NT2/D1 (cell line): ENCODE data around the gene RRAGC.
"Not testable (repeated sequence)": the region's sequence is repeated elsewhere in the genome, so short reads cannot be mapped to it uniquely, and the experiment has no call there.

Source experiments
- DNase-seq: peaks from one replicate; pipeline ENCODE4 v3.0.0-alpha.2; 2011; ENCODE audit warnings: low read depth, low spot score
- H3K27me3 ChIP-seq: 2 replicates; pipeline ENCODE4 v1.6.0; 2011; ENCODE audit warnings: mild to moderate bottlenecking; ENCODE audit not compliant: insufficient read length, insufficient read depth
- H3K36me3 ChIP-seq: 2 replicates; pipeline ENCODE4 v1.6.1; 2011; ENCODE audit warnings: mild to moderate bottlenecking, low read length, mixed read lengths; ENCODE audit not compliant: insufficient read depth, insufficient read length
- H3K4me1 ChIP-seq: 2 replicates; pipeline ENCODE4 v1.5.1; 2011; ENCODE audit not compliant: insufficient read depth, insufficient read length
- H3K4me3 ChIP-seq: 2 replicates; pipeline ENCODE4 v1.5.1; 2011; ENCODE audit warnings: low read depth; ENCODE audit not compliant: insufficient read length
- H3K9ac ChIP-seq: 2 replicates; pipeline ENCODE4 v1.6.0; 2011; ENCODE audit warnings: low read depth; ENCODE audit not compliant: insufficient read length
- H3K9me3 ChIP-seq: 2 replicates; pipeline ENCODE4 v1.5.1; 2011; ENCODE audit warnings: mild to moderate bottlenecking, low read length; ENCODE audit not compliant: insufficient read depth
- SUZ12 ChIP-seq: IDR thresholded peaks from 2 replicates; pipeline ENCODE4 v1.6.1; 2011; ENCODE audit not compliant: insufficient read length, insufficient read depth; ENCODE audit errors: extremely low read depth
- YY1 ChIP-seq: IDR thresholded peaks from 2 replicates; pipeline ENCODE4 v1.6.1; 2011; ENCODE audit not compliant: insufficient read length, insufficient read depth
- ZNF274 ChIP-seq: IDR thresholded peaks from 2 replicates; pipeline ENCODE4 v1.6.1; 2011; ENCODE audit warnings: mild to moderate bottlenecking, low read depth, low read length

RRAGC gene

GRCh38 chr1:38848071-38848470, 11.5 kb downstream of the RRAGC start:
- no peak for DNase-seq
- H3K4me1 ChIP-seq = no peaks in the 10 kb centered on the region
- no peaks in the 10 kb centered on the region for H3K9me3 ChIP-seq
- H3K9ac ChIP-seq = no peak overlapping the region
- no peaks in the 10 kb centered on the region for H3K27me3 ChIP-seq
- no peak overlapping the region for H3K4me3 ChIP-seq
- H3K36me3 ChIP-seq = peaks cover 60% of the 10 kb centered on the region
- TF ChIP-seq SUZ12 (no peak), YY1 (no peak), ZNF274 (no peak)

- Histone ChIP-seq H3K9me3 (no peaks in the 10 kb centered on the region), H3K9ac (no peak overlapping the region), H3K27me3 (no peaks in the 10 kb centered on the region), H3K36me3 (peaks cover 56% of the 10 kb centered on the region), H3K4me3 (no peak overlapping the region), H3K4me1 (no peaks in the 10 kb centered on the region)
- no peak for DNase-seq
- TF ChIP-seq ZNF274 = no peak
- TF ChIP-seq YY1 = no peak
- no peak for TF ChIP-seq SUZ12
These were observed 13.4 kb downstream of the RRAGC start for GRCh38 chr1:38846210-38846609.

GRCh38 chr1:38845088-38845487, 14.5 kb downstream of the RRAGC start:
- not testable (repeated sequence) for H3K9me3 ChIP-seq, DNase-seq, H3K4me3 ChIP-seq, H3K4me1 ChIP-seq, H3K27me3 ChIP-seq, H3K9ac ChIP-seq
- peaks cover 52% of the 10 kb centered on the region for H3K36me3 ChIP-seq

- H3K36me3 ChIP-seq = peaks cover 43% of the 10 kb centered on the region
- H3K27me3 ChIP-seq = no peaks in the 10 kb centered on the region
- no peaks in the 10 kb centered on the region for H3K4me1 ChIP-seq
- no peak for DNase-seq
- TF ChIP-seq YY1 = no peak
- TF ChIP-seq SUZ12 = no peak
- no peak for TF ChIP-seq ZNF274
- H3K4me3 ChIP-seq = no peak overlapping the region
- no peaks in the 10 kb centered on the region for H3K9me3 ChIP-seq
- no peak overlapping the region for H3K9ac ChIP-seq
These were observed 19.3 kb downstream of the RRAGC start for GRCh38 chr1:38840281-38840680.

- H3K4me1 ChIP-seq = no peaks in the 10 kb centered on the region
- no peak for DNase-seq
- no peaks in the 10 kb centered on the region for H3K9me3 ChIP-seq
- peaks cover 43% of the 10 kb centered on the region for H3K36me3 ChIP-seq
- TF ChIP-seq SUZ12 = no peak
- no peak for TF ChIP-seq YY1
- TF ChIP-seq ZNF274 = no peak
- no peaks in the 10 kb centered on the region for H3K27me3 ChIP-seq
- no peak overlapping the region for H3K4me3 ChIP-seq
- H3K9ac ChIP-seq = no peak overlapping the region
These were observed 20.2 kb downstream of the RRAGC start for GRCh38 chr1:38839363-38839762.

- H3K4me3 ChIP-seq, H3K27me3 ChIP-seq, H3K9me3 ChIP-seq, DNase-seq, H3K9ac ChIP-seq, H3K4me1 ChIP-seq: not testable (repeated sequence)
- peaks cover 29% of the 10 kb centered on the region for H3K36me3 ChIP-seq
These were observed 23.3 kb downstream of the RRAGC start for GRCh38 chr1:38836316-38836715.

GRCh38 chr1:38834937-38835827, 24.4 kb downstream of the RRAGC start:
- H3K36me3 ChIP-seq = peaks cover 21% of the 10 kb centered on the region
- H3K27me3 ChIP-seq = no peaks in the 10 kb centered on the region
- TF ChIP-seq SUZ12 (no peak), ZNF274 (no peak)
- no peak overlapping the region for H3K9ac ChIP-seq
- no peak overlapping the region for H3K4me3 ChIP-seq
- H3K4me1 ChIP-seq = no peaks in the 10 kb centered on the region
- peak; percentile 92 for DNase-seq
- H3K9me3 ChIP-seq = no peaks in the 10 kb centered on the region
